WTC11 (cell line): Measurements from ENCODE around the gene TEAD1. TPM values are rescaled to one million over a fixed set of nuclear protein-coding genes. Genes with fewer than 3 reads are reported as not detected.
A peak's percentile ranks its signal among the peaks of the same experiment; 100 is the strongest.

Source experiments
- ATAC-seq: fragments of 200-7000 bp; cut with Tn5 transposase; 2 replicates; pipeline ENCODE4 v1.10.0; 2021; ENCODE audit warnings: mild to moderate bottlenecking, moderate library complexity
- CTCF ChIA-PET: fragments of 300-600 bp; sonication (Branson Sonifier 250); formaldehyde crosslinking; loops from one replicate; lab custom pipeline; 2021; ENCODE audit warnings: antibody characterized with exemption; lab: Charles Lee
- POLR2A ChIA-PET: fragments of 350-600 bp; sonication (Branson Sonifier 250); formaldehyde crosslinking; loops from one replicate; lab custom pipeline; 2021; ENCODE audit warnings: antibody characterized with exemption; lab: Charles Lee
- DNase-seq: peaks from one replicate; pipeline ENCODE4 v3.0.0; 2021; ENCODE audit warnings: low spot score
- H3K27ac Mint-ChIP-seq: 2 replicates; pipeline ENCODE4 v1.8.0; 2021; ENCODE audit warnings: mixed read lengths
- H3K27me3 Mint-ChIP-seq: 2 replicates; pipeline ENCODE4 v1.8.0; 2021; ENCODE audit warnings: low read depth, mild to moderate bottlenecking, moderate library complexity, mixed read lengths
- H3K36me3 Mint-ChIP-seq: 2 replicates; pipeline ENCODE4 v1.8.0; 2021; ENCODE audit warnings: mixed read lengths
- H3K4me1 Mint-ChIP-seq: 2 replicates; pipeline ENCODE4 v1.8.0; 2022; ENCODE audit warnings: mixed read lengths
- H3K4me3 Mint-ChIP-seq: 2 replicates; pipeline ENCODE4 v1.8.0; 2021; ENCODE audit warnings: mild to moderate bottlenecking, moderate library complexity, mixed read lengths
- H3K9me3 Mint-ChIP-seq: 2 replicates; pipeline ENCODE4 v1.8.0; 2021; ENCODE audit warnings: mixed read lengths
- CBFB ChIP-seq: sonication (generic); formaldehyde crosslinking; IDR thresholded peaks from 2 replicates; pipeline ENCODE4 v1.8.1; 2022; ENCODE audit warnings: mild to moderate bottlenecking, low read depth, missing genetic modification reagents
- ELF4 ChIP-seq: sonication (generic); formaldehyde crosslinking; IDR thresholded peaks from 2 replicates; pipeline ENCODE4 v1.8.1; 2022; ENCODE audit warnings: low read depth, mild to moderate bottlenecking, moderate library complexity, missing genetic modification reagents
- GABPB1 ChIP-seq: sonication (generic); formaldehyde crosslinking; IDR thresholded peaks from 2 replicates; pipeline ENCODE4 v1.8.1; 2023; ENCODE audit warnings: mild to moderate bottlenecking, missing genetic modification reagents
- GRHL2 ChIP-seq: fragments of 250-450 bp; sonication (Bioruptor Pico); IDR thresholded peaks from 2 replicates; pipeline ENCODE4 v1.8.0; 2022; ENCODE audit warnings: mild to moderate bottlenecking, moderate library complexity; ENCODE audit not compliant: insufficient replicate concordance, severe bottlenecking
- GTF2I ChIP-seq: fragments of 250-450 bp; sonication (Bioruptor Pico); conservative IDR thresholded peaks from 2 replicates; pipeline ENCODE4 v1.4.0; 2021; ENCODE audit warnings: mild to moderate bottlenecking
- KAT7 ChIP-seq: sonication (generic); formaldehyde crosslinking; IDR thresholded peaks from 2 replicates; pipeline ENCODE4 v1.8.1; 2023; ENCODE audit warnings: missing genetic modification reagents, mild to moderate bottlenecking, borderline replicate concordance
- NFYB ChIP-seq: sonication (generic); formaldehyde crosslinking; conservative IDR thresholded peaks from 2 replicates; pipeline ENCODE4 v1.8.0; 2022; ENCODE audit warnings: low read depth, missing genetic modification reagents
- RELA ChIP-seq: sonication (generic); formaldehyde crosslinking; IDR thresholded peaks from 2 replicates; pipeline ENCODE4 v1.8.1; 2022; ENCODE audit warnings: missing genetic modification reagents, mild to moderate bottlenecking, borderline replicate concordance
- TP53 ChIP-seq: sonication (generic); formaldehyde crosslinking; IDR thresholded peaks from 2 replicates; pipeline ENCODE4 v1.8.1; 2023; ENCODE audit warnings: mild to moderate bottlenecking, missing genetic modification reagents
- ZNF121 ChIP-seq: sonication (generic); formaldehyde crosslinking; IDR thresholded peaks from 2 replicates; pipeline ENCODE4 v1.8.0; 2023; ENCODE audit warnings: missing genetic modification reagents
- ZNF232 ChIP-seq: sonication (generic); formaldehyde crosslinking; IDR thresholded peaks from 2 replicates; pipeline ENCODE4 v1.8.0; 2022; ENCODE audit warnings: mild to moderate bottlenecking, missing genetic modification reagents
- ZNF396 ChIP-seq: fragments of 250-450 bp; sonication (Bioruptor Pico); IDR thresholded peaks from 2 replicates; pipeline ENCODE4 v1.8.0; 2021; ENCODE audit warnings: mild to moderate bottlenecking, moderate library complexity, borderline replicate concordance
- total RNA-seq: library from RNA; stranded (reverse); gene quantifications from 3 replicates; pipeline ENCODE4 v1.2.3, GENCODE V29; 2021
- TF ChIP-seq, protein P1 (sequence below): sonication (generic); formaldehyde crosslinking; conservative IDR thresholded peaks from 2 replicates; pipeline ENCODE4 v1.8.1; 2022; ENCODE audit warnings: mild to moderate bottlenecking, missing genetic modification reagents
- TF ChIP-seq, protein P2 (sequence below): sonication (generic); formaldehyde crosslinking; IDR thresholded peaks from 2 replicates; pipeline ENCODE4 v1.8.0; 2023; ENCODE audit warnings: missing genetic modification reagents
- TF ChIP-seq, protein P3 (sequence below): fragments of 250-450 bp; sonication (Bioruptor Pico); conservative IDR thresholded peaks from 2 replicates; pipeline ENCODE4 v1.9.0; 2021; ENCODE audit warnings: mild to moderate bottlenecking
- TF ChIP-seq, protein P4 (sequence below): sonication (generic); formaldehyde crosslinking; IDR thresholded peaks from 2 replicates; pipeline ENCODE4 v1.8.0; 2022; ENCODE audit warnings: mild to moderate bottlenecking, missing genetic modification reagents
- TF ChIP-seq, protein P5 (sequence below): sonication (generic); formaldehyde crosslinking; IDR thresholded peaks from 2 replicates; pipeline ENCODE4 v1.8.0; 2022; ENCODE audit warnings: missing genetic modification reagents
- TF ChIP-seq, protein P6 (sequence below): sonication (generic); formaldehyde crosslinking; IDR thresholded peaks from 2 replicates; pipeline ENCODE4 v1.8.1; 2022; ENCODE audit warnings: mild to moderate bottlenecking, missing genetic modification reagents, moderate library complexity, borderline replicate concordance
- TF ChIP-seq, protein P7 (sequence below): sonication (generic); formaldehyde crosslinking; IDR thresholded peaks from 2 replicates; pipeline ENCODE4 v1.8.0; 2022; ENCODE audit warnings: mild to moderate bottlenecking, missing genetic modification reagents
- TF ChIP-seq, protein P8 (sequence below): fragments of 250-450 bp; sonication (Bioruptor Pico); IDR thresholded peaks from 2 replicates; pipeline ENCODE4 v1.8.0; 2021; ENCODE audit warnings: mild to moderate bottlenecking

The TEAD1 gene
- total RNA-seq, 1 experiment from 2014 or later, result 79.9 TPM

DNA sequence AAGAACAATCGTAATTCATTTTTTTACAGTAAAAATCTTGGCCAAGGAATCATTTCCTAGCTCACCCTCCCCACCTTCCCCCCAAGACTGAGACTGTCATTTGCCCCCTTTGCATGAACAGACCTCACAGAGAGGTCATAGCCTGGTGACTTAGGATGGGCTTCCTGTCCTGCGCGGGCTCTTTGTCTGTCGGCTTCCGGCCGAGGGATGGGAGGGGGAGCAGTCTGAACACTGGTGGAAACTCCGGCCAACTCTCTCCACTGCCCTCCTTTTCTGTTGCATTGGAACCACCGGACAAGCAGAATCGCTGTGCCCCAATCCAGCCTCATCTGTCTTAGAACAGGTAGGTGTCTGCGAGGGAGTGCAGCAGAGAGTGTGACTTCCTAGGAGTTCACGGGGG, 41.7 kb downstream of the TEAD1 start:
- H3K9me3 Mint-ChIP-seq, result no peaks in the 10 kb centered on the region

DNA sequence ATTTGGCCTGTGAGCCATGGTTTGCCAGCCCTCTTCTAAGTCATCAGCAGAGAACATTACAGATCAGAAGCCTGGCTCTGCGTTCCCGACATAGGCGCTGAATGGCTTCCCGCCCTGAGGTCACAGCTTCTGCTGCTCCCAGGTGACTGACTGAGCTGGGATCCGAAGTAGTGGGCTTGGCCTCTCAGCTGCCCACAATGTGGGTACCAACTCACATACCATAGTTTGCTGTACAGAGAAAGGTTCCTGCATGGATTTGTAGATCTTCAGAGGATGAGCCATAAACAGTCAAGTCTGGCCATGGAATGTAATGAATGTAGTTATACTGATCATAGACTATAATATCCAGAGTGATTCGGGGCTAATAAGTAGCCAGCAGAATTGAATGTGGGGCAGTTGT, 42.6 kb downstream of the TEAD1 start:
- peaks cover 78% of the 10 kb centered on the region for H3K4me1 Mint-ChIP-seq
- no peaks in the 10 kb centered on the region for H3K27me3 Mint-ChIP-seq
- ATAC-seq (no peak), DNase-seq (no peak)
- ChIA-PET CTCF (interaction anchor here (1.2 kb wide), 1 partner anchor 172 kb away, joined by 4 read pairs; no protein-coding TSS in a partner anchor), POLR2A (no interaction called here)
- no peaks in the 10 kb centered on the region for H3K36me3 Mint-ChIP-seq
- peak overlapping the region; percentile 35; the same call in 1 of the 2 replicates for H3K27ac Mint-ChIP-seq
- TF ChIP-seq ELF4, result no peak
- TF ChIP-seq, protein P1, sequence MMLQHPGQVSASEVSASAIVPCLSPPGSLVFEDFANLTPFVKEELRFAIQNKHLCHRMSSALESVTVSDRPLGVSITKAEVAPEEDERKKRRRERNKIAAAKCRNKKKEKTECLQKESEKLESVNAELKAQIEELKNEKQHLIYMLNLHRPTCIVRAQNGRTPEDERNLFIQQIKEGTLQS (CRISPR knock-in tag), result no peak
- TF ChIP-seq ZNF396, result no peak
- no peak for TF ChIP-seq GABPB1 (CRISPR knock-in tag)
- TF ChIP-seq, protein P2, sequence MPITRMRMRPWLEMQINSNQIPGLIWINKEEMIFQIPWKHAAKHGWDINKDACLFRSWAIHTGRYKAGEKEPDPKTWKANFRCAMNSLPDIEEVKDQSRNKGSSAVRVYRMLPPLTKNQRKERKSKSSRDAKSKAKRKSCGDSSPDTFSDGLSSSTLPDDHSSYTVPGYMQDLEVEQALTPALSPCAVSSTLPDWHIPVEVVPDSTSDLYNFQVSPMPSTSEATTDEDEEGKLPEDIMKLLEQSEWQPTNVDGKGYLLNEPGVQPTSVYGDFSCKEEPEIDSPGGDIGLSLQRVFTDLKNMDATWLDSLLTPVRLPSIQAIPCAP, result no peak
- no peak for TF ChIP-seq GRHL2
- no peak for TF ChIP-seq ZNF232 (CRISPR knock-in tag)
- TF ChIP-seq, protein P3, sequence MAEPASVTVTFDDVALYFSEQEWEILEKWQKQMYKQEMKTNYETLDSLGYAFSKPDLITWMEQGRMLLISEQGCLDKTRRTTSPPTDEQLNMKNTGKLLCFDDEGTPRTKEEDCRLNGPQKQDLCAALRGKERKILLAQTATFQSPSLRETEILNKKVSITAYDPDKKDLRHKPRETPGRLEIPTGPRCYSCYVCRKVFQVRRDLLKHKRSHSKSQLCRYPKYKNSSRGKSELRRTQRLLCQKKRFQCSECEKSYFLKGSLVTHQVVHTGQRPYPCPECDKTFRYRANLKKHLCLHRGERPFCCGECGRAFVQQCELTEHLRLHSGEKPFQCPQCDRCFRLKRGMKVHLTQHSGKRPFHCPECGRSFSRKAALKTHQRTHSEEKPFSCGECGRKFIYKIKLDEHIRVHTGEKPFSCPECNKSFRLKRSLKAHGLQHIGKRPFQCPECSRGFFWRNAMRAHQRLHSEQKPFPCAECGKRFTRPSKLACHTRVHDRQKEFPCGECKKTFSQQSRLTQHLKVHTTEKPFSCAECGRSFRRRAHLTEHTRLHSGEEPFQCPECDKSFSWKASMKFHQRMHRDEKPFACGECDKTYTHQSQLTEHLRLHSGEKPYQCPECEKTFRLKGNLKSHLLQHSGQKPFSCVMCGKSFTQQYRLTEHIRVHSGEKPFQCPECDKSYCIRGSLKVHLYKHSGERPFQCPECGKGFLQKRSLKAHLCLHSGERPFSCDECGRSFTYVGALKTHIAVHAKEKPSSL (CRISPR knock-in tag), result no peak
- no peak for TF ChIP-seq GTF2I (CRISPR knock-in tag)
- TF ChIP-seq, protein P4, sequence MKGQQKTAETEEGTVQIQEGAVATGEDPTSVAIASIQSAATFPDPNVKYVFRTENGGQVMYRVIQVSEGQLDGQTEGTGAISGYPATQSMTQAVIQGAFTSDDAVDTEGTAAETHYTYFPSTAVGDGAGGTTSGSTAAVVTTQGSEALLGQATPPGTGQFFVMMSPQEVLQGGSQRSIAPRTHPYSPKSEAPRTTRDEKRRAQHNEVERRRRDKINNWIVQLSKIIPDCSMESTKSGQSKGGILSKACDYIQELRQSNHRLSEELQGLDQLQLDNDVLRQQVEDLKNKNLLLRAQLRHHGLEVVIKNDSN (CRISPR knock-in tag), result no peak
- no peak for TF ChIP-seq RELA (CRISPR knock-in tag)
- TF ChIP-seq, protein P5, sequence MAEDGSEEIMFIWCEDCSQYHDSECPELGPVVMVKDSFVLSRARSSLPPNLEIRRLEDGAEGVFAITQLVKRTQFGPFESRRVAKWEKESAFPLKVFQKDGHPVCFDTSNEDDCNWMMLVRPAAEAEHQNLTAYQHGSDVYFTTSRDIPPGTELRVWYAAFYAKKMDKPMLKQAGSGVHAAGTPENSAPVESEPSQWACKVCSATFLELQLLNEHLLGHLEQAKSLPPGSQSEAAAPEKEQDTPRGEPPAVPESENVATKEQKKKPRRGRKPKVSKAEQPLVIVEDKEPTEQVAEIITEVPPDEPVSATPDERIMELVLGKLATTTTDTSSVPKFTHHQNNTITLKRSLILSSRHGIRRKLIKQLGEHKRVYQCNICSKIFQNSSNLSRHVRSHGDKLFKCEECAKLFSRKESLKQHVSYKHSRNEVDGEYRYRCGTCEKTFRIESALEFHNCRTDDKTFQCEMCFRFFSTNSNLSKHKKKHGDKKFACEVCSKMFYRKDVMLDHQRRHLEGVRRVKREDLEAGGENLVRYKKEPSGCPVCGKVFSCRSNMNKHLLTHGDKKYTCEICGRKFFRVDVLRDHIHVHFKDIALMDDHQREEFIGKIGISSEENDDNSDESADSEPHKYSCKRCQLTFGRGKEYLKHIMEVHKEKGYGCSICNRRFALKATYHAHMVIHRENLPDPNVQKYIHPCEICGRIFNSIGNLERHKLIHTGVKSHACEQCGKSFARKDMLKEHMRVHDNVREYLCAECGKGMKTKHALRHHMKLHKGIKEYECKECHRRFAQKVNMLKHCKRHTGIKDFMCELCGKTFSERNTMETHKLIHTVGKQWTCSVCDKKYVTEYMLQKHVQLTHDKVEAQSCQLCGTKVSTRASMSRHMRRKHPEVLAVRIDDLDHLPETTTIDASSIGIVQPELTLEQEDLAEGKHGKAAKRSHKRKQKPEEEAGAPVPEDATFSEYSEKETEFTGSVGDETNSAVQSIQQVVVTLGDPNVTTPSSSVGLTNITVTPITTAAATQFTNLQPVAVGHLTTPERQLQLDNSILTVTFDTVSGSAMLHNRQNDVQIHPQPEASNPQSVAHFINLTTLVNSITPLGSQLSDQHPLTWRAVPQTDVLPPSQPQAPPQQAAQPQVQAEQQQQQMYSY (CRISPR knock-in tag), result no peak
- no peak for TF ChIP-seq TP53 (CRISPR knock-in tag)
- no peak for TF ChIP-seq KAT7 (CRISPR knock-in tag)
- TF ChIP-seq ZNF121 (CRISPR knock-in tag), result no peak
- no peak overlapping the region for H3K4me3 Mint-ChIP-seq
- H3K9me3 Mint-ChIP-seq, result no peaks in the 10 kb centered on the region

More for the DNA sequence above, 41.7 kb downstream of the TEAD1 start:
- DNase-seq, result no peak
- ChIA-PET CTCF (no interaction called here), POLR2A (no interaction called here)
- no peak; the same call in 1 of the 2 replicates for ATAC-seq
- Mint-ChIP-seq H3K27ac (no peak overlapping the region), H3K4me1 (peaks cover 72% of the 10 kb centered on the region), H3K4me3 (no peak overlapping the region), H3K36me3 (no peaks in the 10 kb centered on the region), H3K27me3 (no peaks in the 10 kb centered on the region)
- TF ChIP-seq, protein P6, sequence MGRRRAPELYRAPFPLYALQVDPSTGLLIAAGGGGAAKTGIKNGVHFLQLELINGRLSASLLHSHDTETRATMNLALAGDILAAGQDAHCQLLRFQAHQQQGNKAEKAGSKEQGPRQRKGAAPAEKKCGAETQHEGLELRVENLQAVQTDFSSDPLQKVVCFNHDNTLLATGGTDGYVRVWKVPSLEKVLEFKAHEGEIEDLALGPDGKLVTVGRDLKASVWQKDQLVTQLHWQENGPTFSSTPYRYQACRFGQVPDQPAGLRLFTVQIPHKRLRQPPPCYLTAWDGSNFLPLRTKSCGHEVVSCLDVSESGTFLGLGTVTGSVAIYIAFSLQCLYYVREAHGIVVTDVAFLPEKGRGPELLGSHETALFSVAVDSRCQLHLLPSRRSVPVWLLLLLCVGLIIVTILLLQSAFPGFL (CRISPR knock-in tag), result no peak
- TF ChIP-seq NFYB (no peak), CBFB (CRISPR knock-in tag) (no peak), ZNF232 (CRISPR knock-in tag) (no peak)
- TF ChIP-seq, protein P7, sequence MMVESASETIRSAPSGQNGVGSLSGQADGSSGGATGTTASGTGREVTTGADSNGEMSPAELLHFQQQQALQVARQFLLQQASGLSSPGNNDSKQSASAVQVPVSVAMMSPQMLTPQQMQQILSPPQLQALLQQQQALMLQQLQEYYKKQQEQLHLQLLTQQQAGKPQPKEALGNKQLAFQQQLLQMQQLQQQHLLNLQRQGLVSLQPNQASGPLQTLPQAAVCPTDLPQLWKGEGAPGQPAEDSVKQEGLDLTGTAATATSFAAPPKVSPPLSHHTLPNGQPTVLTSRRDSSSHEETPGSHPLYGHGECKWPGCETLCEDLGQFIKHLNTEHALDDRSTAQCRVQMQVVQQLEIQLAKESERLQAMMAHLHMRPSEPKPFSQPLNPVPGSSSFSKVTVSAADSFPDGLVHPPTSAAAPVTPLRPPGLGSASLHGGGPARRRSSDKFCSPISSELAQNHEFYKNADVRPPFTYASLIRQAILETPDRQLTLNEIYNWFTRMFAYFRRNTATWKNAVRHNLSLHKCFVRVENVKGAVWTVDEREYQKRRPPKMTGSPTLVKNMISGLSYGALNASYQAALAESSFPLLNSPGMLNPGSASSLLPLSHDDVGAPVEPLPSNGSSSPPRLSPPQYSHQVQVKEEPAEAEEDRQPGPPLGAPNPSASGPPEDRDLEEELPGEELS (CRISPR knock-in tag), result no peak
- TF ChIP-seq, protein P8, sequence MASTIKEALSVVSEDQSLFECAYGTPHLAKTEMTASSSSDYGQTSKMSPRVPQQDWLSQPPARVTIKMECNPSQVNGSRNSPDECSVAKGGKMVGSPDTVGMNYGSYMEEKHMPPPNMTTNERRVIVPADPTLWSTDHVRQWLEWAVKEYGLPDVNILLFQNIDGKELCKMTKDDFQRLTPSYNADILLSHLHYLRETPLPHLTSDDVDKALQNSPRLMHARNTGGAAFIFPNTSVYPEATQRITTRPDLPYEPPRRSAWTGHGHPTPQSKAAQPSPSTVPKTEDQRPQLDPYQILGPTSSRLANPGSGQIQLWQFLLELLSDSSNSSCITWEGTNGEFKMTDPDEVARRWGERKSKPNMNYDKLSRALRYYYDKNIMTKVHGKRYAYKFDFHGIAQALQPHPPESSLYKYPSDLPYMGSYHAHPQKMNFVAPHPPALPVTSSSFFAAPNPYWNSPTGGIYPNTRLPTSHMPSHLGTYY (CRISPR knock-in tag), result no peak
